SKM-1 (cell line): Measurements from ENCODE around the gene PTPRN2.
"Not testable (repeated sequence)": the region's sequence is repeated elsewhere in the genome, so short reads cannot be mapped to it uniquely, and the experiment has no call there.

Experiments used
- DNase-seq: peaks from one replicate; lab custom pipeline; 2025; ENCODE audit not compliant: unreplicated experiment; lab: John Stamatoyannopoulos, UW

The PTPRN2 gene

DNA sequence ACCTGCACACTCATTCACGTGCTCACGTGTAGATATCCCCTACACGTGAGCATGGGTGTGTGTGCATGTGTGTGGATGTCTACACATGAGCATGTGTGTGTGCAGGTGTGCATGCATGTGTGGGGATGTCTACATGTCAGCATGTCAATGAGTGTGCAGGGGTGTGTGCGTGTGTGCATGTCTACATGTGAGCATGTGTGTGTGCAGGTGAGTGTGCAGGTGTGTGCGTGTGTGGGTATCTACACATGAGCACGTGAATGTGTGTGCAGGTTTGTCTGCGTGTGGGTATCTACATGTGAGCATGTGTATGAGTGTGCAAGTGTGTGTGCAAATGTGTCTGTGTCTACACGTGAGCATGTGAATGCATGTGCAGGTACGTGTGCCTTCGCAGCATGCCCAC, 274.8 kb downstream of the PTPRN2 start:
- no peak for DNase-seq

DNA sequence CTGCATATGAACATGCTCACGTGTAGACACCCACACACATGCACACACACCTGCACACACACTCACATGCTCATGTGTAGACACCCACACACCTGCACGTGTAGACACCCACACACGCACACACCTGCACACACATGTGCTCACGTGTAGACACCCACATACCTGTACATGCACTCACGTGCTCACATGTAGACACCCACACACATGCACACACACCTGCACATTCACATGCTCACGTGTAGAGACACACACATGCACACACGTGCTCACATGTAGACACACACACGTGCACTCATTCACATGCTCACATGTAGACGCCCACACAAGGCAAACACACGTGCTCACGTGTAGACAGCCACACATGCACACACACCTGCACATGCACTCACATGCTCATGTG, 275.8 kb downstream of the PTPRN2 start:
- no peak for DNase-seq

- DNase-seq = no peak
Measured at GRCh38 chr7:158310924-158311666, 276.5 kb downstream of the PTPRN2 start.

DNA sequence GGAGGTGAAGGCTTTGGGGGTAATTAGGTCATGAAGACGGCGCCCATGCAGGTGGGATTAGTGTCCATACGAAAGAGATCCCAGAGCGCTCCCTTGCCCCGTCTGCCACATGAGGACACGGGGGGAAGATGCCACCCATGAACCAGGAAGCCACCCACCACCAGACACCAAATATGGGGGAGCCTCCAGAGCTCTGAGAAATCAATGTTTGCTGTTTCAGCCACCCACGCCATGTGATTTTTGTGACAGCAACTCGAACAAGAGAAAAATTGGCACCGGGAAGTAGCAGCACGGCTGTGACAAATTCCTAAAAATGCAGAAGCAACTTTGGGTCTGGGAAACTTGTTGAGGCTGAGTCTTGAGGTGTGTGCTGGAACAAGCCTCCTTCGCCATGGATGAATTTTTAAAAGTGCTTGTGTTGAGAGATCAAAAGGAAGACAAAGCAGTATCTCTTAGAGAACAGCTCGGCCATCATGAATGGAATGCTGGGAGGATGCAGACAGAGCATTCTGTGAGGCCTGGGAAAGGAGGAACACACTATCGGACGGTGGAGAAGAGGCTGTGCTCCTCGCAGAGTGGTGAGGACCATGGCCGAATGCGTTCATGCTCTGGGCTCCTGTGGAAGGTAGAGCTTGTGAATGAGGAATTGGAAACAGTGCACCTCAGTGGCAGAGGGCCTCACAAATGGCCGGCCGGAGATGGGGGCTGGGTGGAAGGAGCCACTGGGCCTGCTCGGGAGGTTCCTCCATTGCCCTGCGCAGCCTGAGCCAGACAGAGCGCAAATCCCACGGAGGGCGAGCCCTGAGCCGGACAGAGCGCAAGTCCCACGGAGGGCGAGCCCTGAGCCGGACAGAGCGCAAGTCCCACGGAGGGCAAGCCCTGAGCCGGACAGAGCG, 277.5 kb downstream of the PTPRN2 start:
- DNase-seq = no peak

- DNase-seq = no peak
Measured at GRCh38 chr7:158308001-158308400, 279.6 kb downstream of the PTPRN2 start.

- not testable (repeated sequence) for DNase-seq
Measured at GRCh38 chr7:158304072-158304471, 283.6 kb downstream of the PTPRN2 start.

- no peak for DNase-seq
Measured at GRCh38 chr7:158303121-158303520, 284.5 kb downstream of the PTPRN2 start.

GRCh38 chr7:158302274-158303070, 285.2 kb downstream of the PTPRN2 start:
- no peak for DNase-seq

GRCh38 chr7:158301207-158301606, 286.4 kb downstream of the PTPRN2 start:
- no peak for DNase-seq

DNA sequence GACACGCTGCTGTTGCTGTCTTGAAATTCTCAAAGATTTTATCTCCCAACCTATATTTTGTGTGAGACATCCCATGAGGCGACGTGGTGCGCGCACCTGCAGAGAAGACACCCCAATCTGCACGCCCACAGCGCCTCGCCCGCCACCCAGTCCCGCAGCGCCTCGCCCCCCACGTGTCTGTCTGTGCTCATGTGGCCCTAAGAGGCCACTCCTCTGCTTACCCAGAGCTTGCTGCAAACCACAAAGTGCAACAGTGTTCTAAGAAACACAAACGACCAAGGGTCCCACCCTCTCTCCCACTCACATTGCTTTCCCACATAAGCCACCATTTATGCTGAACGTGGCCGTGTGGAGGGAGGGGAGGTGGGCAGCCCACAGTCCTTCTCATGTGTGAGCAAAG, 287.2 kb downstream of the PTPRN2 start:
- DNase-seq = no peak

- DNase-seq = no peak
Measured at GRCh38 chr7:158299607-158300006, 288.0 kb downstream of the PTPRN2 start.

- no peak for DNase-seq
Measured at GRCh38 chr7:158296798-158297104, 290.9 kb downstream of the PTPRN2 start.

- DNase-seq = no peak
Measured at GRCh38 chr7:158295966-158296797, 291.4 kb downstream of the PTPRN2 start.

- not testable (repeated sequence) for DNase-seq
Measured at GRCh38 chr7:158294468-158295215, 293.0 kb downstream of the PTPRN2 start.

DNA sequence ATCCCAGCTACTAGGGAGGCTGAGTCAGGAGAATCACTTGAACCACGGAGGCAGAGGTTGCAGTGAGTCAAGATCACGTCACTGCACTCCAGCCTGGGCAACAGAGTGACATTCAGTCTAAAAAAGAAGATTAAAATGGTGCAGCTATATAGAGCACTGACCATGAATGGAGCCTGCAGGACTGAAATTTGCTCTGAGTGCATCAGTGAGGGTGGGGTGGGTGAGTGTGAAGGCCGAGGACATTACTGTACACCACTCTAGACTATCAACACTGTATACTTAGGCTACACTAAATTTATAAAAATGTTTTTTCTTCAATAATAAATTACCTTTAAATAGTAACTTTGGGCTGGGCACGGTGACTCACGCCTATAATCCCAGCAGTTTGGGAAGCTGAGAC, 294.7 kb downstream of the PTPRN2 start:
- DNase-seq = no peak

DNA sequence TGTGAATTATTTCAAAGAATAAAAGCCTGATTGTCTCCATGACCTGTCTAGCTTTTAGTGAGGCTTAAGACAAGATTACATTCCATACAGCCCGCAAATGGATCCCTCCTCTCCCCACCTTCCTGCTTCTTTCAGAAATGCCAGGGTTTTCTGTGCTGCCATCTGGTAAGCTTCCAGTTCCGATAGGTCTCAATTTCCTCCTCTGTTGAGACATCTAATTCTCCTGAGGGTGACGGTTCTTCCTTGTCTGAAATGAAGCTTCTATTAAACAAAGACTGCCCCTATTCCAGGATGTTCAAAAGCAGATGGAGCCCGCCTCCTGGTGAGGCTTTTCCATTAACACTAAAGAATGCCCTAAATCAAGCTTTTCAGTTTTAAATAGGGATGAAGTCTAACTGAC, 295.6 kb downstream of the PTPRN2 start:
- DNase-seq = no peak

DNA sequence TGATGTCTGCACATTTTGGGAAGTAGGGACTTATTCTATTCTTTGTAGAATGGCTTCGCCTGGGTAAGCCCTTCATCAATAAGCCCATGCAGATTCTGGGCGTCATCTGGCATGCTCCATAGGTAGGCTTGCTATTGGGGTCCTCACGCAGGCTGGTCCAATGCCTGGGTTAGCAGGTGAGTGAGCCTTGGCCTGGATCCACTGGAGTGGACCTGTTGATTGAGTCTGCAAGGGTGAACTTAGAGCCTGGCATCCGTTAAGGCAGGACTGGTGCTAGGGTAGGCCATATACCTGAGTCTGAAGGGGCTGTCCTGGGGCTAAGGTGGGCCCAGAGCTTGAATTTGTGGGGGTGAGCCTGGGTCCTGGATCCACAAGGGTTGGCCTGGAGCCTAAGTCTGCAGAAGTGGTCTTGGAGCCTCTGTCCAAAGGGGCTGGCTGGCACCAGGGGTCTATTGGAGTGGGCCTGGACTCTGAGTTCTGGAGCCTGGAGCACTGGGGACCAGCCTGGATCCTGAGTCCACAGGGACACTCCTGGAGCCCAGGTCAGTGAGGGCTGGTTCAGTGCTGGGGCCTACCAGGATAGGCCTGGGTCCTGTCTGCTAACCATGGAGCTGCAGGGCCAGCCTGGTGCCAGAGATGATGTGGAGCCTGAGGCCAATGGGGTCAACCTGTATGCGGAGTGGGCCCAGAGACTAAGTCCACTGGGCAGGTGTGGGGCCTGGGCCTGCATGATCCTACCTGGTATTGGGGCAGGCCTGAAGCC, 297.7 kb downstream of the PTPRN2 start:
- DNase-seq = no peak

- DNase-seq = no peak
Measured at GRCh38 chr7:158289231-158289630, 298.4 kb downstream of the PTPRN2 start.

DNA sequence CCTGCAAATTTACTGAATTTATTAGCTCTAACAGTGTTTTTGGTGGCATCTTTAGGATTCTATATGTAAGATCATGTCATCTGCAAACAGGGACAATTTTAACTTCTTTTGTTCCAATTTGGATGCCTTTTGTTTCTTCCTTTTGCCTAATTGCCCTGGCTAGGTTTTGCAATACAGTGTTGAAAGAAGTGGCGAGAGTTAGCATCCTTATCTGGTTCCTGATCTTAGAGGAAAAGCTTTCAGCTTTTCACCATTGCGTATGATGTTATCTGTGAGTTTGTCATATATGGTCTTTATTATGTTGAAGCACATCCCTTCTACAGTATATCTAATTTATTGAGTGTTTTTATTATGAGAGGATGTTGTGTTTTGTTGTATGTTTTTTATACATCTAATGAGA, 301.4 kb downstream of the PTPRN2 start:
- DNase-seq = no peak
